ENCODE measurements around the gene GALNT9.

Gene GALNT9

GRCh38 chr12:132315507-132315906 lies 13.9 kb downstream of the GALNT9 start:
- TF ChIP-seq EZH2 (IDR thresholded peaks at IDR 0.05; ENCODE audit: borderline replicate concordance, low read depth, low read length, severe bottlenecking) (no peak), CTCF (IDR thresholded peaks at IDR 0.05; ENCODE audit: borderline replicate concordance, extremely low read depth, low read length, poor library complexity, severe bottlenecking) (no peak)
- H3K4me2 ChIP-seq (ENCODE audit: insufficient read depth, low read length): no peak overlapping the region
- no peak overlapping the region for H3K27ac ChIP-seq (ENCODE audit: low read length)
- no peak overlapping the region for H3K4me3 ChIP-seq (ENCODE audit: low read depth in 1 of 2, low read length in 2 of 2)
- ATAC-seq (ENCODE audit: insufficient read depth, low read depth): no peak
- no peak for DNase-seq
- H3K36me3 ChIP-seq (ENCODE audit: insufficient read depth, low read length): no peaks in the 10 kb centered on the region
- H4K20me1 ChIP-seq (ENCODE audit: insufficient read depth, low read length): 0 out of 2 replicates have a peak, but pooled peaks cover 5% of the 10 kb centered on the region
- H3K79me2 ChIP-seq (ENCODE audit: insufficient read depth, low read length): no peaks in the 10 kb centered on the region
- H3K9ac ChIP-seq (ENCODE audit: low read depth, low read length): no peak overlapping the region
- H3K4me1 ChIP-seq (ENCODE audit: insufficient read depth, low read length): no peaks in the 10 kb centered on the region
- H2AFZ ChIP-seq (ENCODE audit: low read depth, low read length): no peak overlapping the region
- peaks cover 8% of the 10 kb centered on the region for H3K9me3 ChIP-seq (ENCODE audit: insufficient read depth, low read length, severe bottlenecking)
- peaks cover 2% of the 10 kb centered on the region for H3K27me3 ChIP-seq (ENCODE audit: insufficient read depth, low read length, poor library complexity)

- H3K4me2 ChIP-seq (ENCODE audit: insufficient read depth, low read length): no peak overlapping the region
- H3K27me3 ChIP-seq (ENCODE audit: insufficient read depth, low read length, poor library complexity): peaks cover 2% of the 10 kb centered on the region
- no peak overlapping the region for H2AFZ ChIP-seq (ENCODE audit: low read depth, low read length)
- TF ChIP-seq CTCF (IDR thresholded peaks at IDR 0.05; ENCODE audit: borderline replicate concordance, extremely low read depth, low read length, poor library complexity, severe bottlenecking): no peak
- no peak for TF ChIP-seq EZH2 (IDR thresholded peaks at IDR 0.05; ENCODE audit: borderline replicate concordance, low read depth, low read length, severe bottlenecking)
- H3K36me3 ChIP-seq (ENCODE audit: insufficient read depth, low read length): no peaks in the 10 kb centered on the region
- H3K4me3 ChIP-seq (ENCODE audit: low read depth in 1 of 2, low read length in 2 of 2): no peak overlapping the region
- H3K9me3 ChIP-seq (ENCODE audit: insufficient read depth, low read length, severe bottlenecking): peaks cover 8% of the 10 kb centered on the region
- ATAC-seq (ENCODE audit: insufficient read depth, low read depth) (peak; percentile 58), DNase-seq (peak; percentile 20)
- H3K9ac ChIP-seq (ENCODE audit: low read depth, low read length): no peak overlapping the region
- H3K79me2 ChIP-seq (ENCODE audit: insufficient read depth, low read length): no peaks in the 10 kb centered on the region
- no peaks in the 10 kb centered on the region for H3K4me1 ChIP-seq (ENCODE audit: insufficient read depth, low read length)
- H3K27ac ChIP-seq (ENCODE audit: low read length): no peak overlapping the region
- H4K20me1 ChIP-seq (ENCODE audit: insufficient read depth, low read length): 0 out of 2 replicates have a peak, but pooled peaks cover 5% of the 10 kb centered on the region
These were observed 14.7 kb downstream of the GALNT9 start for GRCh38 chr12:132314516-132315233.

- H3K27me3 ChIP-seq (ENCODE audit: insufficient read depth, low read length, poor library complexity): peaks cover 2% of the 10 kb centered on the region
- ATAC-seq (ENCODE audit: insufficient read depth, low read depth): no peak
These were observed 15.4 kb downstream of the GALNT9 start for GRCh38 chr12:132314035-132314434.

More at GRCh38 chr12:132314035-132314434, 15.4 kb downstream of the GALNT9 start:
- Histone ChIP-seq H3K27ac (ENCODE audit: low read length) (no peak overlapping the region), H4K20me1 (ENCODE audit: insufficient read depth, low read length) (0 out of 2 replicates have a peak, but pooled peaks cover 5% of the 10 kb centered on the region), H3K4me1 (ENCODE audit: insufficient read depth, low read length) (no peaks in the 10 kb centered on the region), H3K79me2 (ENCODE audit: insufficient read depth, low read length) (no peaks in the 10 kb centered on the region), H3K36me3 (ENCODE audit: insufficient read depth, low read length) (no peaks in the 10 kb centered on the region), H3K9ac (ENCODE audit: low read depth, low read length) (no peak overlapping the region), H2AFZ (ENCODE audit: low read depth, low read length) (no peak overlapping the region), H3K4me2 (ENCODE audit: insufficient read depth, low read length) (no peak overlapping the region), H3K4me3 (ENCODE audit: low read depth in 1 of 2, low read length in 2 of 2) (no peak overlapping the region), H3K9me3 (ENCODE audit: insufficient read depth, low read length, severe bottlenecking) (peaks cover 8% of the 10 kb centered on the region)
- no peak for DNase-seq
- TF ChIP-seq EZH2 (IDR thresholded peaks at IDR 0.05; ENCODE audit: borderline replicate concordance, low read depth, low read length, severe bottlenecking): no peak
- TF ChIP-seq CTCF (IDR thresholded peaks at IDR 0.05; ENCODE audit: borderline replicate concordance, extremely low read depth, low read length, poor library complexity, severe bottlenecking): no peak

Measured in DND-41 (cell line).